ENCODE results near the gene SERPING1. TPM values are rescaled to one million over a fixed set of nuclear protein-coding genes. Genes with fewer than 3 reads are reported as not detected.
A peak's percentile ranks its signal among the peaks of the same experiment; 100 is the strongest.

SERPING1 gene
- total RNA-seq, 1 experiment from 2014 or later = 5.2 TPM

DNA sequence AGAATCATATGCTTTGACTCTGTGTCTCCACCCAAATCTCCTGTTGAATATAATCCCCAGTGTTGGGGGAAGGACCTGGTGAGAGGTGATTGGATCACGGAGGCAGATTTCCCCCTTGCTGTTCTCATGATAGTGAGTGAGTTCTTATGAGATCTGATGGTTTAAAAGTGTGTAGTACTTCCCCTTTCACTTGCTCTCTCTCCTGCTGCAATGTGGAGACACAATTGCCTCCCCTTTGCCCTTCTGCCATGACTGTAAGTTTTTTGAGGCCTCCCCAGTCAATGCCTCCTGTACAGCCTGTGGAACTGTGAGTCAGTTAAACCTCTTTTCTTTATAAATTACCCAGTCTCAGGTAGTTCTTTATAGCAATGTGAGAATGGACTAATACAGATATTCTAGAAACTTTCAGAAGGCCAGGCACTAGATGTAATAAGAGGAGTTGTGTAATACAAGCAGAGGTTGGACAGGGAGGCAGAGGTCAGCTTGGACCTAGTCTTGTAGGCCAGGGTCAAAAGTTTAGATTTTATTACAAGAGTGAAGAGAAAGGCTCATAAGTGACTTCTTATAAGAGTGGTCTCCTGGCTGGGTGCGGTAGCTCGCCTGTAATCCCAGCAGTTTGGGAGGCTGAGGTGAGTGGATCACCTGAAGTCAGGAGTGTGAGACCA is 9.3 kb upstream of the SERPING1 start:
- TF ChIP-seq CTCF (conservative IDR thresholded peaks at IDR 0.05; ENCODE audit: low read depth, low read length) (no peak), EZH2 (IDR thresholded peaks at IDR 0.05; ENCODE audit: borderline replicate concordance, low read depth, low read length, poor library complexity, severe bottlenecking) (no peak)
- intact Hi-C loops (cut with micrococcal nuclease; ENCODE audit: unreplicated experiment) = no loop called here
- POLR2A ChIA-PET (ENCODE audit: low non-redundant PET) = interaction anchor here (0.7 kb wide), 1 partner anchor 54 kb away, joined by 3 read pairs; no protein-coding TSS in a partner anchor
- CTCF ChIA-PET = interaction anchor here (0.7 kb wide), 1 partner anchor 51 kb away, joined by 6 read pairs; no protein-coding TSS in a partner anchor
- no peaks in the 10 kb centered on the region for H3K27me3 ChIP-seq (replicated peaks; ENCODE audit: insufficient read depth, low read depth, low read length, poor library complexity)
- BruUV-seq (replicated peaks) = no TSS peak
- DNase-seq (ENCODE audit: low spot score) = no peak
- no peaks in the 10 kb centered on the region for H3K36me3 ChIP-seq (ENCODE audit: insufficient read depth, low read length, poor library complexity, severe bottlenecking)
- no peak overlapping the region for H3K27ac ChIP-seq (ENCODE audit: low read depth, low read length, poor library complexity, severe bottlenecking)
- H3K9me3 ChIP-seq (ENCODE audit: low read depth, low read length, poor library complexity, severe bottlenecking) = no peaks in the 10 kb centered on the region
- no peak overlapping the region for H3K4me3 ChIP-seq (ENCODE audit: low read depth, low read length, poor library complexity, severe bottlenecking)
- H3K4me1 ChIP-seq (ENCODE audit: insufficient read depth, low read length, poor library complexity, severe bottlenecking) = no peaks in the 10 kb centered on the region

DNA sequence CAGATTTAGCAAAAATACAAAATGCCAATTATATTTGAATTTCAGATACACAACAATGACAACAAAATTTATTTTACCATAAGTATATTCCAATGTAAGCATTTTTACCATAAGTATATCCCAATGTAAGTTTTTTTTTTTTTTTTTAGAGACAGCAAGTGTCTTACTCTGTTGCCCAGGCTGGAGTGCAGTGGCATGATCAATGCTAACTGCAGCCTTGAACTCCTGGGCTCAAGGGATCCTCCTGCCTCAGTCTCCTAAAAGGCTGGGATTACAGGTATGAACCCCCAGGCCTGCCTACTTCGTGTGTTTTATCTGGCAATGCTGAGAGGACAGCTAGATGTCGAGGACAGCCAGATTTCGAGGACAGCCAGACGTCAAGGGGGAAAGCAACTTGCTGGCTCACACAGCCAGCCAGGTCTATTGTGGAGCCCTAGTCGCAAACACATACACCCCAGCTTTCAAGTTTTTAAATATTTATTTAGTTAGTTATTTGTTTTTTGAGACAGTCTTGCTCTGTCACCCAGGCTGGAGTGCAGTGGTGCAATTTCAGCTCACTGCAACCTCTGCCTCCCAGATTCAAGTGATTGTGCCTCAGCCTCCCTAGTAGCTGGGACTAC is 1.1 kb upstream of the SERPING1 start:
- no peak for TF ChIP-seq EZH2 (IDR thresholded peaks at IDR 0.05; ENCODE audit: borderline replicate concordance, low read depth, low read length, poor library complexity, severe bottlenecking)
- no peak for TF ChIP-seq CTCF (conservative IDR thresholded peaks at IDR 0.05; ENCODE audit: low read depth, low read length)
- no peak for DNase-seq (ENCODE audit: low spot score)
- H3K4me1 ChIP-seq (ENCODE audit: insufficient read depth, low read length, poor library complexity, severe bottlenecking) = peaks cover 17% of the 10 kb centered on the region
- H3K9me3 ChIP-seq (ENCODE audit: low read depth, low read length, poor library complexity, severe bottlenecking) = no peaks in the 10 kb centered on the region
- H3K4me3 ChIP-seq (ENCODE audit: low read depth, low read length, poor library complexity, severe bottlenecking) = no peak overlapping the region
- BruUV-seq (replicated peaks) = no TSS peak
- H3K36me3 ChIP-seq (ENCODE audit: insufficient read depth, low read length, poor library complexity, severe bottlenecking) = no peaks in the 10 kb centered on the region
- no peak overlapping the region for H3K27ac ChIP-seq (ENCODE audit: low read depth, low read length, poor library complexity, severe bottlenecking)
- intact Hi-C loops (cut with micrococcal nuclease; ENCODE audit: unreplicated experiment) = no loop called here
- CTCF ChIA-PET = no interaction called here
- H3K27me3 ChIP-seq (replicated peaks; ENCODE audit: insufficient read depth, low read depth, low read length, poor library complexity) = no peaks in the 10 kb centered on the region
- POLR2A ChIA-PET (ENCODE audit: low non-redundant PET) = no interaction called here

- Histone ChIP-seq H3K4me1 (ENCODE audit: insufficient read depth, low read length, poor library complexity, severe bottlenecking) (peaks cover 23% of the 10 kb centered on the region), H3K27me3 (replicated peaks; ENCODE audit: insufficient read depth, low read depth, low read length, poor library complexity) (no peaks in the 10 kb centered on the region), H3K36me3 (ENCODE audit: insufficient read depth, low read length, poor library complexity, severe bottlenecking) (no peaks in the 10 kb centered on the region), H3K4me3 (ENCODE audit: low read depth, low read length, poor library complexity, severe bottlenecking) (peak overlapping the region; percentile 49), H3K9me3 (ENCODE audit: low read depth, low read length, poor library complexity, severe bottlenecking) (no peaks in the 10 kb centered on the region), H3K27ac (ENCODE audit: low read depth, low read length, poor library complexity, severe bottlenecking) (no peak overlapping the region)
- no TSS peak for BruUV-seq (replicated peaks)
- DNase-seq (ENCODE audit: low spot score) = peak; percentile 54
- TF ChIP-seq EZH2 (IDR thresholded peaks at IDR 0.05; ENCODE audit: borderline replicate concordance, low read depth, low read length, poor library complexity, severe bottlenecking) = no peak
- no peak for TF ChIP-seq CTCF (conservative IDR thresholded peaks at IDR 0.05; ENCODE audit: low read depth, low read length)
- intact Hi-C loops (cut with micrococcal nuclease; ENCODE audit: unreplicated experiment) = no loop called here
- CTCF ChIA-PET = no interaction called here
- POLR2A ChIA-PET (ENCODE audit: low non-redundant PET) = no interaction called here
These were observed 688 bp downstream of the SERPING1 start for GRCh38 chr11:57597916-57598830.

All from A673 (cell line).